ENCODE data around the gene NOTCH2. TPM values are rescaled to one million over a fixed set of nuclear protein-coding genes. Genes with fewer than 3 reads are reported as not detected.

Gene NOTCH2
- total and polyA plus RNA-seq, 4 donors, result 8.7 to 55.3 (median 27.4) TPM

DNA sequence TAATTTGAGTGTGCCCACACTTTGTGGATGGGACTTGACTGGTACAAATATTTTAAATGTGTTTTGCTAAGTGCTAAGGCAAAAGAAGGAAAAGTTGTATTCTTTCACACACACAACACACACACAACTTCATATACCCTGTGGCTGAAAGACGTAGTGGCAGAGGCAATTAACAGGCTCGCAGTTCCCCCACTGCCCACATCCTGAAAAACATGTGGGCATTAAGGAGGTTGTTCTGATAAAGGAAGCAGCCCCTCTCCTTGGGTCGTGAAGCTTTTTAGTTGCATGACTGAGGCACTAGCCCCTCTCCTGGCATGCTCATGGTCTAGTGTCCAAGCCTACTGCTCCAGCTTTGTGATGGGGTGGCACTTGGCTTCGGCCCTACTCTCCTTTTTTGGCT lies 158.8 kb downstream of the NOTCH2 start:
- Histone ChIP-seq H3K27me3 (ENCODE audit: control insufficient read depth in 4 of 4, insufficient read depth in 4 of 4, low read length in 3 of 4) (no peaks in the 10 kb centered on the region), H3K9me3 (ENCODE audit: control insufficient read depth in 4 of 4, low read length in 3 of 4) (no peaks in the 10 kb centered on the region), H3K27ac (ENCODE audit: low read depth in 1 of 2, low read length in 2 of 2) (no peak overlapping the region), H3K4me1 (ENCODE audit: control insufficient read depth in 4 of 4, insufficient read depth in 4 of 4, low read length in 3 of 4) (peaks cover 2 to 13% (median 9%) of the 10 kb centered on the region in 4 donors), H3K36me3 (ENCODE audit: control insufficient read depth in 4 of 4, insufficient read depth in 3 of 4, low read depth in 1 of 4, low read length in 3 of 4) (peaks cover 4 to 24% (median 17%) of the 10 kb centered on the region in 4 donors), H3K9ac (ENCODE audit: low read depth in 1 of 2, low read length in 2 of 2) (no peak overlapping the region), H3K4me3 (ENCODE audit: low read depth in 1 of 3, low read length in 3 of 3) (no peak overlapping the region)
- TF ChIP-seq RAD21 (IDR thresholded peaks at IDR 0.05), result no peak
- no peak for TF ChIP-seq JUND (IDR thresholded peaks at IDR 0.05)
- TF ChIP-seq, protein P1, sequence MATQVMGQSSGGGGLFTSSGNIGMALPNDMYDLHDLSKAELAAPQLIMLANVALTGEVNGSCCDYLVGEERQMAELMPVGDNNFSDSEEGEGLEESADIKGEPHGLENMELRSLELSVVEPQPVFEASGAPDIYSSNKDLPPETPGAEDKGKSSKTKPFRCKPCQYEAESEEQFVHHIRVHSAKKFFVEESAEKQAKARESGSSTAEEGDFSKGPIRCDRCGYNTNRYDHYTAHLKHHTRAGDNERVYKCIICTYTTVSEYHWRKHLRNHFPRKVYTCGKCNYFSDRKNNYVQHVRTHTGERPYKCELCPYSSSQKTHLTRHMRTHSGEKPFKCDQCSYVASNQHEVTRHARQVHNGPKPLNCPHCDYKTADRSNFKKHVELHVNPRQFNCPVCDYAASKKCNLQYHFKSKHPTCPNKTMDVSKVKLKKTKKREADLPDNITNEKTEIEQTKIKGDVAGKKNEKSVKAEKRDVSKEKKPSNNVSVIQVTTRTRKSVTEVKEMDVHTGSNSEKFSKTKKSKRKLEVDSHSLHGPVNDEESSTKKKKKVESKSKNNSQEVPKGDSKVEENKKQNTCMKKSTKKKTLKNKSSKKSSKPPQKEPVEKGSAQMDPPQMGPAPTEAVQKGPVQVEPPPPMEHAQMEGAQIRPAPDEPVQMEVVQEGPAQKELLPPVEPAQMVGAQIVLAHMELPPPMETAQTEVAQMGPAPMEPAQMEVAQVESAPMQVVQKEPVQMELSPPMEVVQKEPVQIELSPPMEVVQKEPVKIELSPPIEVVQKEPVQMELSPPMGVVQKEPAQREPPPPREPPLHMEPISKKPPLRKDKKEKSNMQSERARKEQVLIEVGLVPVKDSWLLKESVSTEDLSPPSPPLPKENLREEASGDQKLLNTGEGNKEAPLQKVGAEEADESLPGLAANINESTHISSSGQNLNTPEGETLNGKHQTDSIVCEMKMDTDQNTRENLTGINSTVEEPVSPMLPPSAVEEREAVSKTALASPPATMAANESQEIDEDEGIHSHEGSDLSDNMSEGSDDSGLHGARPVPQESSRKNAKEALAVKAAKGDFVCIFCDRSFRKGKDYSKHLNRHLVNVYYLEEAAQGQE (IDR thresholded peaks at IDR 0.05), result no peak
- TF ChIP-seq EGR1 (IDR thresholded peaks at IDR 0.05; ENCODE audit: low read depth in 2 of 2), result no peak
- no peak for TF ChIP-seq YY1 (IDR thresholded peaks at IDR 0.05)
- TF ChIP-seq FOXA1 (IDR thresholded peaks at IDR 0.05), result no peak
- no peak for TF ChIP-seq TAF1 (conservative IDR thresholded peaks at IDR 0.05)
- no peak for TF ChIP-seq ATF3 (IDR thresholded peaks at IDR 0.05)
- no peak for TF ChIP-seq CTCF (IDR thresholded peaks at IDR 0.05; ENCODE audit: low read depth, low read length, missing input control)
- no peak for TF ChIP-seq FOXA2 (IDR thresholded peaks at IDR 0.05)
- TF ChIP-seq HNF4G (IDR thresholded peaks at IDR 0.05), result no peak
- no peak for TF ChIP-seq MAX (IDR thresholded peaks at IDR 0.05)
- no peak for TF ChIP-seq GABPA (IDR thresholded peaks at IDR 0.05 in 1 of 2, conservative IDR thresholded peaks at IDR 0.05 in 1 of 2)
- no peak for TF ChIP-seq NR2F2 (IDR thresholded peaks at IDR 0.05)
- no peak for TF ChIP-seq HNF4A (conservative IDR thresholded peaks at IDR 0.05)
- no peak for TF ChIP-seq ZBTB33 (IDR thresholded peaks at IDR 0.05)
- whole genome bisulfite sequencing, result 85% methylated on average over 4 of the region's 4 CpGs
- DNase-seq (ENCODE audit: low spot score), result no peak
